ENCODE results near the gene S1PR4. TPM values are rescaled to one million over a fixed set of nuclear protein-coding genes. Genes with fewer than 3 reads are reported as not detected.
"Not testable (repeated sequence)": the region's sequence is repeated elsewhere in the genome, so short reads cannot be mapped to it uniquely, and the experiment has no call there.

S1PR4 gene
- total RNA-seq, 1 experiment from 2014 or later: not detected

- no peak for DNase-seq (ENCODE audit: low read depth)
These were observed 15.8 kb downstream of the S1PR4 start for GRCh38 chr19:3194106-3195087.

DNA sequence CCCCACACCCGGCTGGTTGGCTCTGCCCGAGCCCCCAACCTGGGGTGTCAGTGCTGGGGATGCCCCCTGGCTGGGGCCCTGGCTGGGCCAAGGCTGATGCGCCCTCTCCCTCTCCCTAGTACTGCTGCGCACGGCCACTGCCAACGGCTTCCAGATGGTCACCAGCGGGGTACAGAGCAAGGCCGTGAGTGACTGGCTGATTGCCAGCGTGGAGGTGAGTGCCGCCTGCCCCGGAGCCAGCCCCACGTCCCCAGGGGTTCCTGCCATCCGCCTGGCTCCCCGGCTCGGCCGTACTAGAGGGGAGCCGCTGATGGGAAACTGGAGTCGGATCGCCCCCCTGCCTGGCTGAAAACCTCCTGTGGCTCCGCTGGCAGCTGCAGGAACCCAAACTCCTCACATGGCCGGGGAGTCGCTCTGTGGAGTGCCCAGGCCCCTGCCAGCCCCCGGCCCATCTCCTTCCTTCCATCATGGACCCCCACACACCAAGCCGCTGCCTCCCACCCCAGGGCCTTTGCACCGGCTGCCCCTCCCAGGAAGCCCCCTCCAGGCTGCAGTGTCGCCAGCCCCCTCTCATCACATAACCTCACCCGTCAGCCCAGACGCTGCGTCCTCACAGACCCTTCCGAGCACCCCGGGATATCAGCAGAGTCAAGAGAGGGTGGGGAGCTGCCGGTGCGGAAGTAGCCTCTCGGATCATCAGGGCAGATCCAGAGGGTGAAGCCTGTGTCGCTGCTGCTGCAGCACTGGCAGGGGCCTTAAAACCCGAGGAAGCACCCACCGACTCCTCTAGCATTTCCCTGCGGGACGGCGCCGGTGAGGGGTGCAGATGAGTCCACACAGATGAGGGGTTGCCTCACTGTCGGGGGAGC, 17.7 kb downstream of the S1PR4 start:
- no peak for DNase-seq (ENCODE audit: low read depth)

GRCh38 chr19:3196933-3197205, 18.3 kb downstream of the S1PR4 start:
- DNase-seq (ENCODE audit: low read depth): no peak

GRCh38 chr19:3198901-3199700, 20.5 kb downstream of the S1PR4 start:
- no peak for DNase-seq (ENCODE audit: low read depth)

- DNase-seq (ENCODE audit: low read depth): no peak
These were observed 22.6 kb downstream of the S1PR4 start for GRCh38 chr19:3201072-3201700.

DNA sequence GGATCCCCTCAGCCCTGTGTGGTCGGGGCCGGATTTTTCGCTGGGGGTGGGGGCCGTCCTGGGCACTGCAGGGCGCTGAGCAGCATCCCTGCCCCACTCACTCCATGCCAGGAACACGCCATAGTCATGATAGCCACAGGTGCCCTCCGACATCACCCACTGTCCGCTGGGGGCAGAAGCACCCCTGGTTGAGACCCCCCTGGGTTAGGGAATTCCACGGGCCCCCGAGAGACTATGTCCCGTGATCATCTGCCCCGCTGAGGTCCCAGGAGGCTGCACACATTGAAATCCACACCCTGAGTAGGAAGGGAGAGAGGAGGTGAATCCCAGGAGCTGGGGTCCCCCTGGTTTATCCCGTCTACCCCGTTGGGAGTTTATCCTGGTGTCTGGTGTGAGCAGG, 23.3 kb downstream of the S1PR4 start:
- no peak for DNase-seq (ENCODE audit: low read depth)

- no peak for DNase-seq (ENCODE audit: low read depth)
These were observed 23.8 kb downstream of the S1PR4 start for GRCh38 chr19:3202346-3202745.

DNA sequence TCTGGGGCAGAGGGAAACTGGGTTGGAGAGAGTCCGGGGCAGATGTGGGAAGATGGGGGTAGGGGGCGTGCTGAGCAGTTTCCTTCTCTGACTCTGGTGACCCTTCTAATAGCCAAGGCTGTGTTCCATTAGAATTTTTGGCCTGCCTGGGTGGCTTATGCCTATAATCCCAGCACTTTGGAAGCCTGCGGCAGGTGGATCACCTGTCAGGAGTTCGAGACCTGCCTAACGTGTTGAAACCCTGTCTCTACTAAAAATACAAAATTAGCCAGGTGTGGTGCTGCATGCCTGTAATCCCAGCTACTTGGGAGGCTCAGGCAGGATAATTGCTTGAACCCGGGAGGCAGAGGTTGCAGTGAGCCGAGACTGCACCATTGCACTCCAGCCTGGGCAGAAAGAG, 24.3 kb downstream of the S1PR4 start:
- DNase-seq (ENCODE audit: low read depth): not testable (repeated sequence)

DNA sequence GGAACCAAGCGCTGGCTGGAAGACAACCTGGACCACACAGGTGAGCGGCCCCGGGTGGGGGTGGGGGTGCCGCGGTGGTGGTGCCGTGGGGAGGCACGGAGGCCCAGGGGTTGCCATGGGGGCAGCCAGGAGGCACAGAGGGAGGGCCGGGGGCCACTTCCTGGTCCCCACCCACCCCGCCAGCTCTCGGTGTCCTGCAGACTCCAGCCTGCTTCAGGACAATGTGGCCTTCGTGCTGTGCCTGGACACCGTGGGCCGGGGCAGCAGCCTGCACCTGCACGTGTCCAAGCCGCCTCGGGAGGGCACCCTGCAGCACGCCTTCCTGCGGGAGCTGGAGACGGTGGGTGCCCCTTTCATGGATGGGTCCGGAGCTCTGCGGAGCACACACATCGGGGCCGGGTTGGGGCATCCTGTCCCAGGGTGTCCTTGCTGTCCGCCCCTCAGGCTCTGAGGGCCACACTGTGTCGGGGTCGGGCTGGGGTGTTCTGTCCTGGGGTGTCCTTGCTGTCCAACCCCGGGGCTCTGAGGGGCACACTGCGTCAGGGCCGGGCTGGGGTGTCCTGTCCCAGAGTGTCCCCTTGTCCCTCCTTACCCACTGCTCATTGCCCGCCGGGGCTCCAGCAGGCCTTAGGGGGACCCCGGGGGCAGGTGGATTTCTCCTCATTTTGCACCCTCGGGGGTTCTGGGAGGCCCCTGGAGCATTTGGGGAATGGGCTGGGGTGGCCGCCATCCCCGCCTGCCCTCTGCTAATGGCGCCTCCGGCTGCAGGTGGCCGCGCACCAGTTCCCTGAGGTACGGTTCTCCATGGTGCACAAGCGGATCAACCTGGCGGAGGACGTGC, 25.5 kb downstream of the S1PR4 start:
- no peak for DNase-seq (ENCODE audit: low read depth)

GRCh38 chr19:3204646-3205275, 26.2 kb downstream of the S1PR4 start:
- no peak for DNase-seq (ENCODE audit: low read depth)

- no peak for DNase-seq (ENCODE audit: low read depth)
These were observed 27.8 kb downstream of the S1PR4 start for GRCh38 chr19:3206216-3206953.

DNA sequence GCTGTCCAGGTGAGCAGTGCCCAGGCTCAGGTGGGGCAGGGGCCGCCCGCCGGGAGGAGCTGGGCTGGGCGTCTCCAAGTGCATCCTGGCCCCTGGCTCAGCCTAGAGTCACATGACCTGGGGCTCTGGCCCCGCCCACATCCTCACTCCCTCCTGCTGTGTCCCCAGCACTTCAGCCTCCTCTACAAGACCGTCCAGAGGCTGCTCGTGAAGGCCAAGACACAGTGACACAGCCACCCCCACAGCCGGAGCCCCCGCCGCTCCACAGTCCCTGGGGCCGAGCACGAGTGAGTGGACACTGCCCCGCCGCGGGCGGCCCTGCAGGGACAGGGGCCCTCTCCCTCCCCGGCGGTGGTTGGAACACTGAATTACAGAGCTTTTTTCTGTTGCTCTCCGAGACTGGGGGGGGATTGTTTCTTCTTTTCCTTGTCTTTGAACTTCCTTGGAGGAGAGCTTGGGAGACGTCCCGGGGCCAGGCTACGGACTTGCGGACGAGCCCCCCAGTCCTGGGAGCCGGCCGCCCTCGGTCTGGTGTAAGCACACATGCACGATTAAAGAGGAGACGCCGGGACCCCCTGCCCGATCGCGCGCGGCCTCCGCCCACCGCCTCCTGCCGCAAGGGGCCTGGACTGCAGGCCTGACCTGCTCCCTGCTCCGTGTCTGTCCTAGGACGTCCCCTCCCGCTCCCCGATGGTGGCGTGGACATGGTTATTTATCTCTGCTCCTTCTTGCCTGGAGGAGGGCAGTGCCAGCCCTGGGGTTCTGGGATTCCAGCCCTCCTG, 29.1 kb downstream of the S1PR4 start:
- no peak for DNase-seq (ENCODE audit: low read depth)

DNA sequence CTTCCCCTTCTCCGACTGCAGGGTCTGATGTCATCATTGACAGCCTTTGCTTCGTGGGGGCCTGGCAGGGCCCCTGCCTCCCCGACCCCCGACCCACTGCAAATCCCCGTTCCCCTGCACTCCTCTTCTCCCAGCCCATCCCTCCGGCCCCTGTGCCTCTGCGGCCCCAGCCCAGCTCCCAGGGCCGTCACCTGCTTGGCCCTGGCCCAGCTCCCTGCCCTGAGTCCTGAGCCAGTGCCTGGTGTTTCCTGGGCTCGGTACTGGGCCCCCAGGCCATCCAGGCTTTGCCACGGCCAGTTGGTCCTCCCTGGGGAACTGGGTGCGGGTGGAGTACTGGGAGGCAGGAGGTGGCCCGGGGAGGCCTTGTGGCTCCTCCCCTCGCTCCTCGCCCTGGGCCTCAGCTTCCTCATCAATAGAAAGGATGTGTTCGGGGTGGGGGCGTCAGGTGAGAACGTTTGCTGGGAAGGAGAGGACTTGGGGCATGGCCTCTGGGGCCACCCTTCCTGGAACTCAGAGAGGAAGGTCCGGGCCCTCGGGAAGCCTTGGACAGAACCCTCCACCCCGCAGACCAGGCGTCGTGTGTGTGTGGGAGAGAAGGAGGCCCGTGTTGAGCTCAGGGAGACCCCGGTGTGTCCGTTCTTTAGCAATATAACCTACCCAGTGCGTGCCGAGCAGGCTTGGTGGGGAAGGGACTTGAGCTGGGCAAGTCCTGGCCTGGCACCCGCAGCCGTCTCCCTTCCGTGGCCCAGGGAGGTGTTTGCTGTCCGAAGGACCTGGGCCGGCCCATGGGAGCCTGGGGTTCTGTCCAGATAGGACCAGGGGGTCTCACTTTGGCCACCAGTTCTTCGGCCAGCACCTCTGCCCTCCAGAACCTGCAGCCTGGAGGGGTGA, 30.0 kb downstream of the S1PR4 start:
- no peak for DNase-seq (ENCODE audit: low read depth)

DNA sequence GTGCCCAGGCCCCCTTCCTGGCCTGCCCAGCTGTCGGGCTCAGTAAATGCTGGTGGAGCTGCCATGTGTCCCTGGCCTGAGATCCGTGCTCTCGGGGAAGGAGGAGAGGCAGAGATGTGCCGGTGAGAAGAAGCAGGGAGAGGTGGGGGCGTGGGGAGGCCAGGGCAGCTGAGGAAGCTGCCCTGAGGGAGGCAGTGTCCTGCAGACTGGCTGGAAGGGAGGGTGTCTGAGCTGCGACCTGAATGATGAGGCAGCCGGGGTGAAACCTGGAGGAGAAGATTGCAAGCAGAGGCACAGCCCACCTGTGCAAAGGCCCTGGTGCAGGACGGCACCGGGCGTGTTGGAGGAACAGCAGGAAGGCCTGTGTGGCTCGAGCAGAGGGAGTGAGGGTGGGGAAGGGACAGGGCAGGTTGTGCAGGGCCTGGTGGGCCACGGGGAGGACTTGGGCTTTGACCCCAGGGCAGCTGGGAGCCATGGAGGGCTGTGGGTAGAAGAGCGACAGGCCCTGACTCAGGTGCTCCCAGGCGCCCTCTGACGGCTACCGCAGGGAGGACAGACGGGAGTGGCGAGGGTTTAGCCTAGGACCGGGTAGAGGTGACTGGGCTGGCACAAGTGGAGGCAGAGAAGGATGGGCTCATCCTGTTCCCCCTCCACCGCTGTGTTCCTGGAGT, 31.9 kb downstream of the S1PR4 start:
- peak; percentile 32 for DNase-seq (ENCODE audit: low read depth)

DNA sequence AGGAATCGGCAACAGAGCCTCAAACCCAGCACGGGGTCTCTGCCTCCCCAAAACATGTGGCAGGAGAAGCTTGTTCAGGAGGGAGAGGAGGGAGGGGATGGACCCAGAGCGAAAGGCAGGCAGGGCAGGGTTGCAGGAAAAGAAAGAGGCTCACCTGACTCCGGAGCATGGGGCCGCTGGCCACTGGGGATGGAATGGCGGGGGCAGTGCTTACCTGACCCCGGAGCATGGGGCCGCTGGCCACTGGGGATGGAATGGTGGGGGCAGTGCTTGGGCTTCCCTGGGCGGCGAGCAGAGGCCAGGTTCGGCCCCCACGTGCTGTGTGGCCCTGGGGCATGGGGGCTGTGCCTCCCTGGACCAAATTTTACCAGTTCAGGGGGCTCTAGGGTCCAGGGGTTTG, 32.6 kb downstream of the S1PR4 start:
- DNase-seq (ENCODE audit: low read depth): no peak

DNA sequence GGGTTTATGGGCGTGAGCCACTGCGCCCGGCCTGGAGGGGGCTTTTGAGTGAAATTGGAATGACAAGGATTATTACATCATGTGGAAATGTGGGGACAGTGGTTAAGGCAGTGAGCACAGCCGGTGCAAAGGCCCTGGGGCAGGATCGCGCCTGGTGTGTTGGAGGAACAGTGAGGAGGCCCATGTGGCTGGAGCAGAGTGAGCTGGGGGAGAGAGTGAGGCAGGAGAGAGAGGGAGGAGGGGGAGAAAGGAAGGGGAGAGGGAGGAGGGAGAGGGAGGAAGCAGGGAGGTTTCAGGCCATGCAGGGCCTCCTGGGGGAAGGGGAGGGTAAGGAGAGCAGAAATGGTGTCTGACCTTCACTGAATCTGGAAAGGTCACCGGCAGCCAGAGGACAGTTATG, 34.6 kb downstream of the S1PR4 start:
- no peak for DNase-seq (ENCODE audit: low read depth)

DNA sequence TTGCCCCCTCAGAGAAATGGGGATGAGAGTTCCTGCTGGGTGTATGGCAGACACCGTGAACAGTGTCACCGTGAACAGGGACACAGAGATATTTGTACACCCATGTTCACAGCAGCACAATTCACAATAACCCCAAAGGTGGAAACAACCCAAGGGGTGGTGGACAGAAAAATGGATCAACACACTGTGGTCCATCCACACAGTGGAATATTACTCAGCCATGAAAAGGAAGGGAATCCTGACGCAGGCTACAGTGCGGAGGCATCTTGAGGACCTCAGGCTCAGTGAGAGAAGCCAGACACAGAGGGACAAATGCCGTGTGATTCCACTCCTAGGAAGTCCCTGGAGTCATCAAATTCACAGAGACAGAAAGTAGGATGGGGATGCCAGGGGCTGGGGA, 38.3 kb downstream of the S1PR4 start:
- no peak for DNase-seq (ENCODE audit: low read depth)

All from RPMI7951 (cell line).